Activated CD4-positive, alpha-beta T cell treated with anti-CD3 and anti-CD28 coated beads, Interleukin-2, amount 50 U/mL, for 4 hours (primary cell): Measurements from ENCODE around the gene MOG.

Experiments used
- DNase-seq, 2 experiments: peaks; one replicate each; pipeline ENCODE4 v3.0.0-alpha.2; 2020

MOG gene

GRCh38 chr6:29676981-29677601 lies 20.2 kb downstream of the MOG start:
- DNase-seq = no peak

GRCh38 chr6:29678114-29678513 lies 21.2 kb downstream of the MOG start:
- DNase-seq = no peak

GRCh38 chr6:29679962-29680361 lies 23.1 kb downstream of the MOG start:
- no peak for DNase-seq

GRCh38 chr6:29680416-29680815 lies 23.5 kb downstream of the MOG start:
- no peak for DNase-seq

- DNase-seq = no peak
These were observed 24.0 kb downstream of the MOG start, which contains the start of gene ZFP57 for GRCh38 chr6:29680904-29681303. Gene ZFP57 (minus strand): TSS chr6:29681152. CDS start chr6:29677003, 4,149 bp downstream.

- no peak for DNase-seq
These were observed 24.9 kb downstream of the MOG start for GRCh38 chr6:29681811-29682210.

- no peak for DNase-seq
These were observed 28.9 kb downstream of the MOG start for GRCh38 chr6:29685718-29686326.

GRCh38 chr6:29694637-29695036 lies 37.7 kb downstream of the MOG start:
- no peak for DNase-seq

GRCh38 chr6:29696147-29697125 lies 39.5 kb downstream of the MOG start:
- no peak for DNase-seq

GRCh38 chr6:29702519-29703103 lies 45.7 kb downstream of the MOG start:
- DNase-seq = peak; percentile 75 to 79

- no peak for DNase-seq
These were observed 48.7 kb downstream of the MOG start for GRCh38 chr6:29705389-29706231.

GRCh38 chr6:29708432-29709179 lies 51.7 kb downstream of the MOG start:
- DNase-seq = no peak

GRCh38 chr6:29709188-29709587 lies 52.3 kb downstream of the MOG start:
- no peak for DNase-seq

GRCh38 chr6:29710281-29710941 lies 53.5 kb downstream of the MOG start:
- no peak for DNase-seq

- DNase-seq = no peak
These were observed 64.0 kb downstream of the MOG start for GRCh38 chr6:29720863-29721262.
